ENCODE measurements around the gene CXCR3.
"Not testable (repeated sequence)": the region's sequence is repeated elsewhere in the genome, so short reads cannot be mapped to it uniquely, and the experiment has no call there.

The CXCR3 gene

GRCh38 chrX:71607488-71607887 lies 10.8 kb downstream of the CXCR3 start:
- no peak for DNase-seq

GRCh38 chrX:71606536-71607216 lies 11.6 kb downstream of the CXCR3 start:
- no peak for DNase-seq

- DNase-seq = no peak
Measured at GRCh38 chrX:71604796-71605568, 13.3 kb downstream of the CXCR3 start.

GRCh38 chrX:71604141-71604540 lies 14.2 kb downstream of the CXCR3 start:
- no peak for DNase-seq

- DNase-seq = no peak
Measured at GRCh38 chrX:71603618-71604017, 14.7 kb downstream of the CXCR3 start.

GRCh38 chrX:71599965-71600364 lies 18.3 kb downstream of the CXCR3 start:
- DNase-seq = no peak

GRCh38 chrX:71593210-71593609 lies 25.1 kb downstream of the CXCR3 start:
- DNase-seq = not testable (repeated sequence)

GRCh38 chrX:71586929-71587328 lies 31.4 kb downstream of the CXCR3 start:
- no peak for DNase-seq

GRCh38 chrX:71581210-71581609 lies 37.1 kb downstream of the CXCR3 start:
- DNase-seq = no peak

- DNase-seq = no peak
Measured at GRCh38 chrX:71579990-71580380, 38.3 kb downstream of the CXCR3 start.

GRCh38 chrX:71579136-71579989 lies 38.9 kb downstream of the CXCR3 start:
- no peak for DNase-seq

- DNase-seq = no peak
Measured at GRCh38 chrX:71578253-71579135, 39.8 kb downstream of the CXCR3 start, which contains the start of gene GCNA. GCNA (plus strand) TSS chrX:71578437; CDS start chrX:71580822, 2,385 bp downstream.

- no peak for DNase-seq
Measured at GRCh38 chrX:71577682-71578081, 40.6 kb downstream of the CXCR3 start.

GRCh38 chrX:71573590-71573989 lies 44.7 kb downstream of the CXCR3 start:
- no peak for DNase-seq

- not testable (repeated sequence) for DNase-seq
Measured at GRCh38 chrX:71571390-71571789, 46.9 kb downstream of the CXCR3 start.

Measured in bone marrow (tissue), 2 donors.